Stimulated activated CD4-positive, alpha-beta T cell treated with anti-CD3 and anti-CD28 coated beads, TNF-alpha, amount 100 ng/mL, for 48 hours (primary cell): ENCODE data around the gene MEF2D.

Experiments used
- DNase-seq, 3 donors: peaks; one replicate each; pipeline ENCODE4 v3.0.0-alpha.2; 2020; ENCODE audit warnings: low read depth in 3 of 3

MEF2D gene

GRCh38 chr1:156444407-156445001 lies 56.1 kb downstream of the MEF2D start:
- no peak for DNase-seq

GRCh38 chr1:156443286-156443685 lies 57.3 kb downstream of the MEF2D start:
- no peak for DNase-seq

- DNase-seq: no peak
Observed at GRCh38 chr1:156440654-156441437, 59.7 kb downstream of the MEF2D start.

- DNase-seq: no peak
Observed at GRCh38 chr1:156439777-156440183, 60.8 kb downstream of the MEF2D start.

GRCh38 chr1:156439036-156439776 lies 61.4 kb downstream of the MEF2D start:
- no peak for DNase-seq

GRCh38 chr1:156438278-156438987 lies 62.1 kb downstream of the MEF2D start:
- DNase-seq: no peak

GRCh38 chr1:156437037-156437867 lies 63.3 kb downstream of the MEF2D start:
- no peak for DNase-seq

- no peak for DNase-seq
Observed at GRCh38 chr1:156436141-156437036, 64.2 kb downstream of the MEF2D start.

- no peak for DNase-seq
Observed at GRCh38 chr1:156435545-156436140, 64.9 kb downstream of the MEF2D start.

- DNase-seq: no peak
Observed at GRCh38 chr1:156434989-156435544, 65.5 kb downstream of the MEF2D start.

- DNase-seq: no peak
Observed at GRCh38 chr1:156433602-156434001, 67.0 kb downstream of the MEF2D start.

- no peak for DNase-seq
Observed at GRCh38 chr1:156433032-156433431, 67.5 kb downstream of the MEF2D start.

GRCh38 chr1:156432669-156433018 lies 67.9 kb downstream of the MEF2D start:
- DNase-seq: no peak

- DNase-seq: no peak
Observed at GRCh38 chr1:156431769-156432668, 68.6 kb downstream of the MEF2D start.

GRCh38 chr1:156431366-156431765 lies 69.2 kb downstream of the MEF2D start:
- DNase-seq: no peak

- DNase-seq: no peak
Observed at GRCh38 chr1:156430866-156431265, 69.7 kb downstream of the MEF2D start.

GRCh38 chr1:156430303-156430702 lies 70.3 kb downstream of the MEF2D start:
- no peak for DNase-seq

- no peak for DNase-seq
Observed at GRCh38 chr1:156429313-156430060, 71.1 kb downstream of the MEF2D start.
